Measurements from ENCODE around the gene TM4SF4. TPM values are rescaled to one million over a fixed set of nuclear protein-coding genes. Genes with fewer than 3 reads are reported as not detected.

TM4SF4 gene
- total and polyA plus RNA-seq, 12 donors = not detected

- no peak for ATAC-seq
- WGBS, 2 donors = 72 to 78% methylated on average over 4 of the region's 4 CpGs
- Histone ChIP-seq H3K4me1 (peaks cover 3 to 60% (median 27%) of the 10 kb centered on the region in 9 donors), H3K36me3 (peaks cover 0 to 40% (median 27%) of the 10 kb centered on the region in 9 donors), H3K9me3 (no peaks in the 10 kb centered on the region), H3K27ac (peak overlapping the region in 6 of 10 donors; percentile 10 to 62 (median 36)), H3K4me3 (no peak overlapping the region), H3K27me3 (no peaks in the 10 kb centered on the region)
- intact Hi-C loops (cut with DNase I) = loop anchor here in 6 of 10 donors (2.0 to 10.0 kb wide), 5 partner anchors 124 to 189 kb away; partner anchors contain the start of gene WWTR1 (in 2 of the 6)
- DNase-seq = no peak
- no peak for TF ChIP-seq CTCF (IDR thresholded peaks at IDR 0.05)
These were observed 53.8 kb downstream of the TM4SF4 start for GRCh38 chr3:149528340-149528650.

- ATAC-seq (no peak), DNase-seq (no peak)
- Histone ChIP-seq H3K4me1 (peaks cover 3 to 68% (median 29%) of the 10 kb centered on the region in 9 donors), H3K27ac (peak overlapping the region in 3 of 10 donors; percentile 9 to 50 (median 39)), H3K9me3 (no peaks in the 10 kb centered on the region), H3K4me3 (no peak overlapping the region), H3K36me3 (peaks cover 0 to 32% (median 19%) of the 10 kb centered on the region in 9 donors), H3K27me3 (no peaks in the 10 kb centered on the region)
- TF ChIP-seq CTCF (IDR thresholded peaks at IDR 0.05) = no peak
- intact Hi-C loops (cut with DNase I) = loop anchor here in 6 of 10 donors (2.0 to 10.0 kb wide), 5 partner anchors 123 to 188 kb away; partner anchors contain the start of gene WWTR1 (in 2 of the 6)
- 94 to 95% methylated on average over 2 of the region's 2 CpGs for WGBS, 2 donors
These were observed 54.6 kb downstream of the TM4SF4 start for GRCh38 chr3:149529099-149529498.

GRCh38 chr3:149532489-149533180 lies 58.1 kb downstream of the TM4SF4 start:
- Histone ChIP-seq H3K27me3 (no peaks in the 10 kb centered on the region), H3K4me1 (peaks cover 8 to 80% (median 55%) of the 10 kb centered on the region in 9 donors), H3K27ac (peak overlapping the region in 3 of 10 donors; percentile 3 to 64 (median 50)), H3K36me3 (peaks cover 0 to 5% (median 0%) of the 10 kb centered on the region in 9 donors), H3K4me3 (peak overlapping the region in 1 of 10 donors; percentile 23), H3K9me3 (no peaks in the 10 kb centered on the region)
- no peak for DNase-seq
- intact Hi-C loops (cut with DNase I) = loop anchor here in 7 of 10 donors (5.0 to 10.0 kb wide), 5 partner anchors 35 to 185 kb away; partner anchors contain the start of gene WWTR1 (in 2 of the 7)
- 40 to 45% methylated on average over 8 of the region's 8 CpGs for WGBS, 2 donors
- no peak for TF ChIP-seq CTCF (IDR thresholded peaks at IDR 0.05)
- no peak for ATAC-seq

GRCh38 chr3:149534082-149534481 lies 59.6 kb downstream of the TM4SF4 start:
- intact Hi-C loops (cut with DNase I) = loop anchor here in 7 of 10 donors (5.0 to 10.0 kb wide), 5 partner anchors 33 to 183 kb away; partner anchors contain the start of gene WWTR1 (in 2 of the 7)
- Histone ChIP-seq H3K9me3 (no peaks in the 10 kb centered on the region), H3K4me1 (peaks cover 8 to 66% (median 47%) of the 10 kb centered on the region in 9 donors), H3K36me3 (peaks cover 0 to 5% (median 0%) of the 10 kb centered on the region in 9 donors), H3K4me3 (no peak overlapping the region), H3K27ac (peak overlapping the region in 2 of 10 donors; percentile 2 to 5), H3K27me3 (no peaks in the 10 kb centered on the region)
- TF ChIP-seq CTCF (IDR thresholded peaks at IDR 0.05) = no peak
- no peak for ATAC-seq
- DNase-seq = no peak
- 96% methylated on average over 4 of the region's 4 CpGs for WGBS, 2 donors
